Raji (cell line): ENCODE data around the gene PHF12.
A peak's percentile ranks its signal among the peaks of the same experiment; 100 is the strongest.

Experiments
- POLR2A ChIP-seq: IDR thresholded peaks from 2 replicates; pipeline ENCODE4 v1.6.1; 2011; ENCODE audit warnings: low read depth, low read length, control low read depth; ENCODE audit not compliant: insufficient read depth

Gene PHF12

DNA sequence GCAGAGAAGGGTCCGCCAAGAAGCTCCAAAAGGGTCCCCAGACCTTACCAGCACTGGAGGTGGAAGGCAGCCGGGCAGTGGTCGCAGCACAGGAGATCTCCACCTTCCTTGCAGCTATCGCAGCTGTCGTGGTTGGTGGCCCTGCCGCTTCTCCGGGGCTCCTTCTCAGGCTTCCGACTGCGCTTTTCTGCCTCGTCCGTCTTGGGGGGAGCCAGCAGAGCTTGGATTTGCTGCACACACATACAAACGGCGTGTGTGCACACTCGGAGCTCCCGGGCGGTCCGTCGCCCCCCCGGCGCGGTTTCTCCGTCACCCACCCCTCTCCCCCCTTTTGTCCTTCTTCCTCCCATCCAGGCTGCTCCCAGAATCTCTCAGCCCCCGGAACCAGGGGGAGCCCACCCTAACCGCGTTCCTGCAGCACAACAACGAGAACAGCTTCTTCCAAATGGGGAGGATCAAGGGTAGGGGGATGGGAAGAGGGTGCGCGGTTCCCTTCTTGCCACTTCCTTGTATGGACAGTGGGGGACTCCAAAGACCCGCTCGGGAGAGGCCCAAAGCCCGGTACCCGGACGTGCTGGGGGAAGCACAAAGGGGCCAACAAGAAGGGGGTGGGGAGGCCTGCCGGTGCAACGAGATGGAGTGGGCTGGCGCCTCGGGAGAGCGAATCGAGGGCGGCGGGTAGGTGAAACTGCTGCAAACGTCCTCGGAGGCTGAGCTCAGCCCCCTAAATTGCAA is 1.1 kb downstream of the PHF12 start:
- peak; percentile 36; the same call in 1 of the 2 replicates for TF ChIP-seq POLR2A

- peak; percentile 16; the same call in 1 of the 2 replicates for TF ChIP-seq POLR2A
Measured at GRCh38 chr17:28949185-28950016, 1.9 kb downstream of the PHF12 start.

- no peak for TF ChIP-seq POLR2A
Measured at GRCh38 chr17:28948873-28949184, 2.5 kb downstream of the PHF12 start.

DNA sequence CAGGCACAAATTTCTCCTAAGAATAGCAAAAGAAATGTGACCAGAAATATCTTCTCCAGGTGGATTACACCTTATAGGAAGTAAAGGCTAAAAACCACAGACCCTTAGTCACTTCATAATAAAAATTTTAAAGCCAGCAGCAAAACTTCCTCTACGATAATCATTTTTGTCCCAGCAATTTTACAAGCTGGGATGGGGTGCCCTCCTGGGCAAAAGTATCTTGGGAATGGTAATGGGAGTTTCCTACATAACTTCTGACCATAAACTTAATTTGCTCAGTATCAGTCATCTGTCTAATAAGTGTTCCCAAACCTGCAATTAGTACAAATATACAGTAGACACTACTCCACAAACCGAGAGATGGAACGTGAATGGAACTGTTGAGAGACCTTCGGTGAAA is 3.0 kb downstream of the PHF12 start:
- no peak for TF ChIP-seq POLR2A

GRCh38 chr17:28947639-28948038 is 3.7 kb downstream of the PHF12 start:
- TF ChIP-seq POLR2A, result no peak

- no peak for TF ChIP-seq POLR2A
Measured at GRCh38 chr17:28946239-28946638, 5.1 kb downstream of the PHF12 start.

- no peak for TF ChIP-seq POLR2A
Measured at GRCh38 chr17:28944862-28945741, 6.2 kb downstream of the PHF12 start.

DNA sequence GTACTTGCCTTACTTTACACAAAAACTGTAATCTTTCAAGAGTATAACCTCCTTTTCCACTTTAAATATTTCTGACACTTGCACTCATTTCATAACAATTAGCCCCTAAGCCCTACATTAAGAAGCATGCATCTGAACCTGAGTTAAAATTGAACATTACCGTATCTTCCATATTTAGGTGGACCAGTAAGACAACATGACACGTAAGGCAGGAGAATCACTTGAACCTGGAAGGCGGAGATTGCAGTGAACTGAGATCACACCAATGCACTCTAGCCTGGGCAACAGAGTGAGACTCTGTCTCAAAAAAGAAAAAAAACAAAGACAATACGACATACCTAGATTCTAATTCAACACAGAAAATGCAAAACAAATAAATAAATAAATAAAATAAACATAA is 7.0 kb downstream of the PHF12 start:
- TF ChIP-seq POLR2A, result no peak

GRCh38 chr17:28942925-28943324 is 8.4 kb downstream of the PHF12 start:
- TF ChIP-seq POLR2A, result no peak

GRCh38 chr17:28941251-28941650 is 10.1 kb downstream of the PHF12 start:
- TF ChIP-seq POLR2A, result no peak

GRCh38 chr17:28940675-28941074 is 10.6 kb downstream of the PHF12 start:
- TF ChIP-seq POLR2A, result no peak

GRCh38 chr17:28940142-28940541 is 11.2 kb downstream of the PHF12 start:
- no peak for TF ChIP-seq POLR2A

DNA sequence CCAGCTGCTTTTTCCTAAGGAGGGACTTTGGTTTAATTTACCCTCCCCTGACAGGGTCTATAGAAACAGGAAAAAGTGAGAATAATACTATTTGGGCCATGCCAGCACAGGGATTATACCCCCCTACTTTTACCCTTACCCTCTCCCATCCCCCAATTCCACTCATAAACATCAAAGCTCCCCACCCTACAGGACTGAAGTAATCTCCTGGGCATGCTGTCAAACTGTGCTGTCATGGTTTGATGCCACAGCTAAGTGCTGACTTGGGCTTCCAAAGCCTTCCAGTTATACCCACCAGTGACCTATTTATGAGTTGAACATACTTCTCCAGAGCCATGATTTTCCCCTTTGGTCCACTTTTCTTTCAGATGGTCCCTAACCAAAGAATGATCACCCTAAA is 12.8 kb downstream of the PHF12 start:
- TF ChIP-seq POLR2A, result no peak

- TF ChIP-seq POLR2A, result no peak
Measured at GRCh38 chr17:28937044-28937729, 14.1 kb downstream of the PHF12 start.
